Measurements from ENCODE around the gene ZNG1A. TPM values are rescaled to one million over a fixed set of nuclear protein-coding genes. Genes with fewer than 3 reads are reported as not detected.
"Not testable (repeated sequence)": the region's sequence is repeated elsewhere in the genome, so short reads cannot be mapped to it uniquely, and the experiment has no call there.

The ZNG1A gene
- polyA plus RNA-seq (2013) = 40.6 TPM

DNA sequence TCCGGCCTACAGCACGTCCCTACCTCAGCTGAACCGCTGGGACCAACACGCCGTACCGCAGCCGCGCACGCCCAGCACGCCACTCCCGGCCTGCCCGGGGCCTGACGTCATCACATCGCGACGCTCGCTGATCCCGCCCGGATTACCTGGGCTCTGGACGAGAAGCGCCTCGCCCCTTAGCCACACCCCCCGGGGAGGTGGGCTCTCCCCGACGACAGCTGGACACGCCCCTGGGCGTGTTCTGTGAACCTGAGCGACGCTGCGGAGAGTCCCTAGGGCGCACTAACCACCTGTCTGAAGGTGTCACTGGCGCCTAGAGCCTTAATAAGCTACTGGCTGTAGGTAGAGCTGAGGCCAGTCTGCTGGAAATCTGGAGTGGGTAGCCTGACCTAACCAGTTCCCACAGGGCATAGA lies at the start of gene ZNG1A:
ZNG1A (minus strand) TSS at position 87 of the 414 bp plus-strand sequence. CDS start 87 bp downstream, outside the sequence.
- CTCF ChIA-PET; H3K4me1 ChIP-seq (ENCODE audit: control extremely low read depth in 1 of 4, control insufficient read depth in 4 of 4, insufficient read depth in 4 of 4, low read length in 3 of 4); H3K36me3 ChIP-seq (ENCODE audit: control insufficient read depth in 4 of 4, insufficient read depth in 4 of 4, low read length in 3 of 4); H3K27me3 ChIP-seq (replicated peaks in 2 of 5; ENCODE audit: control insufficient read depth in 4 of 5, insufficient read depth in 5 of 5, low read length in 4 of 5); POLR2A ChIA-PET; H3K9me3 ChIP-seq (ENCODE audit: control extremely low read depth in 1 of 5, control insufficient read depth in 4 of 5, insufficient read depth in 2 of 5, low read depth in 1 of 5, low read length in 4 of 5); H3K27ac ChIP-seq (ENCODE audit: insufficient read depth in 1 of 2, low read depth in 1 of 2, low read length in 2 of 2, poor library complexity in 1 of 2, severe bottlenecking in 2 of 2): not testable (repeated sequence)
- H3K4me3 ChIP-seq (ENCODE audit: control insufficient read depth in 1 of 7, extremely low read depth in 1 of 7, insufficient read depth in 4 of 7, low read depth in 2 of 7, low read length in 6 of 7) = peak within 1 kb of the TSS in 5 of 7 experiments; percentile 47 to 80 (median 67)
- WGBS (ENCODE audit: insufficient coverage) = no CpG with 5 or more reads among the region's 32 CpGs
- peak in 1 of 3 donors; percentile 87 for DNase-seq

DNA sequence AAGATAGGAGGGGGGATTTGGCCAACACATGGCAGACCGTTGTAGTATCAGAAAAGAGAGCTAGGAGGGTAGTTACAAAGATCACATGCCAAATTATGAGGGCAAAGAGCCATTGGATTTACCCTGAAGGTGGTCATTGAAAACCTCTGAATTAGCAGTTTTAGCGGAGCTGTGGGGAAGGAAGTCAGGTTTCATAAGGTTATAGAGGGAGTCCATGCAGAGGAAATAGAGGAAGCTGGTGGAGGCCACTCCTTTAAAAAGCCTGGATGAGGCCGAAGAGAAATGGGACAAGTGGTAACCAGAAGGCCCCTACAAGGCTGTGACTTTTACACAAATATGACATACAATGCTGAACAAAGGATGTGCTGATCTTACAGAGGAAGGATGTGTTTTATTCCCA lies 49.0 kb upstream of the ZNG1A start:
- WGBS (ENCODE audit: insufficient coverage) = 21% methylated on average over 3 of the region's 3 CpGs
- Histone ChIP-seq H3K4me1 (ENCODE audit: control extremely low read depth in 1 of 4, control insufficient read depth in 4 of 4, insufficient read depth in 4 of 4, low read length in 3 of 4) (peaks cover 20 to 37% (median 28%) of the 10 kb centered on the region in 4 experiments), H3K4me3 (ENCODE audit: control insufficient read depth in 1 of 7, extremely low read depth in 1 of 7, insufficient read depth in 4 of 7, low read depth in 2 of 7, low read length in 6 of 7) (no peak overlapping the region), H3K9me3 (ENCODE audit: control extremely low read depth in 1 of 5, control insufficient read depth in 4 of 5, insufficient read depth in 2 of 5, low read depth in 1 of 5, low read length in 4 of 5) (peaks cover 0 to 5% (median 4%) of the 10 kb centered on the region in 5 experiments), H3K27me3 (replicated peaks in 2 of 5; ENCODE audit: control insufficient read depth in 4 of 5, insufficient read depth in 5 of 5, low read length in 4 of 5) (no peaks in the 10 kb centered on the region), H3K27ac (ENCODE audit: insufficient read depth in 1 of 2, low read depth in 1 of 2, low read length in 2 of 2, poor library complexity in 1 of 2, severe bottlenecking in 2 of 2) (no peak overlapping the region), H3K36me3 (ENCODE audit: control insufficient read depth in 4 of 4, insufficient read depth in 4 of 4, low read length in 3 of 4) (no peaks in the 10 kb centered on the region)
- ChIA-PET CTCF (interaction anchor here (0.8 to 1.0 kb wide), 3 partner anchors 8 to 19 kb away, joined by 3 to 4 read pairs (median 3); partner anchors contain the start of gene DOCK8), POLR2A (no interaction called here)
- peak in 2 of 3 donors; percentile 43 to 60 for DNase-seq

DNA sequence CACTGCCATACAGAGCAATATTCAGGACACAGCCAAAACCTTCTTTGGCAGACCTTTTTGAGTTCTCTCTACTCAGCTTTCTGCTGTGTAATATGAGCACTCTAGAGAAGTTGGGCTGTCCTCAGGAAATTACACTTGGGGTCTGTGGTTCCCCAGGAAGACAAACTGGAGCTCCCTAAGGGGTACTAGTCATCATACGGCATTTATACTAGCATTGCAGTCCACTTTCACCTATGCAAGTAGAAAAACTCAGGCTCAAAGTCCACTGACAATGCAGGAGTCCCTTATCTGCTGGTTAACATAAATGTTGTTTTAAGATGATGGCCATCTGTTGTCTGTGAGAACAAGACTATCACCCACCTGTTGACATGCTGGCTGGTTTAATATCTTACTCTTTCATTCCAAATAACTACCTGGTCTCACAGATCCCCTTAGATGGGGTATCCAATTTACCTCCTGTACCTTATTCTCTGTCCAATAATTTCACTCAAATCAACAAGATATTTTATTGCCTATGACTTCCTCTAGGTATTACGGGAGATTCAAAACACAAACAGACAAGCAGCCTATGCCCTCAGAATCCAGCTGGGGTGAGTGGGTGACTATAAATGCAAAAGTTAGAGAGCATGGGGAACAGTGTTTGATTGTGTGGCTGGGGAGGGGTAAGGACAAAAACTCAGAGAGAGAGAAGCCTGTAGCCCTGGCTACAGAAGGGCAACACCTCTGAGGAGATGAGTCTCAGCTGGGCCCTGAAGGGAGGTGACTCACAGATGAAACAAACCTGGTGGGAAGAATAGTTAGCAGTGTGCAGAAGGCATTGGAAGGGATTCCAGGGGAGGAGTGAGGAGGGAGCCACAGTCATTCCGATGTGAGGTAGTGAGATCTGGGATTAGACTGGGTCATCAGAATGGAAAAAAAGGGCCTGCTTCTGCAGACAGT lies 46.0 kb upstream of the ZNG1A start:
- 50% methylated on average over 2 of the region's 3 CpGs for WGBS (ENCODE audit: insufficient coverage)
- CTCF ChIA-PET = interaction anchor here (1.1 to 1.9 kb wide), 2 partner anchors 10 kb away, joined by 5 to 8 read pairs; partner anchors contain the start of gene DOCK8
- peaks cover 0 to 5% (median 4%) of the 10 kb centered on the region in 5 experiments for H3K9me3 ChIP-seq (ENCODE audit: control extremely low read depth in 1 of 5, control insufficient read depth in 4 of 5, insufficient read depth in 2 of 5, low read depth in 1 of 5, low read length in 4 of 5)
- no peaks in the 10 kb centered on the region for H3K27me3 ChIP-seq (replicated peaks in 2 of 5; ENCODE audit: control insufficient read depth in 4 of 5, insufficient read depth in 5 of 5, low read length in 4 of 5)
- no peaks in the 10 kb centered on the region for H3K36me3 ChIP-seq (ENCODE audit: control insufficient read depth in 4 of 4, insufficient read depth in 4 of 4, low read length in 3 of 4)
- peaks cover 31 to 57% (median 40%) of the 10 kb centered on the region in 4 experiments for H3K4me1 ChIP-seq (ENCODE audit: control extremely low read depth in 1 of 4, control insufficient read depth in 4 of 4, insufficient read depth in 4 of 4, low read length in 3 of 4)
- peak; percentile 46 to 82 (median 76) for DNase-seq
- POLR2A ChIA-PET = no interaction called here
- peak overlapping the region in 1 of 2 experiments; percentile 73 for H3K27ac ChIP-seq (ENCODE audit: insufficient read depth in 1 of 2, low read depth in 1 of 2, low read length in 2 of 2, poor library complexity in 1 of 2, severe bottlenecking in 2 of 2)
- peak overlapping the region in 4 of 7 experiments; percentile 7 to 55 (median 49) for H3K4me3 ChIP-seq (ENCODE audit: control insufficient read depth in 1 of 7, extremely low read depth in 1 of 7, insufficient read depth in 4 of 7, low read depth in 2 of 7, low read length in 6 of 7)

DNA sequence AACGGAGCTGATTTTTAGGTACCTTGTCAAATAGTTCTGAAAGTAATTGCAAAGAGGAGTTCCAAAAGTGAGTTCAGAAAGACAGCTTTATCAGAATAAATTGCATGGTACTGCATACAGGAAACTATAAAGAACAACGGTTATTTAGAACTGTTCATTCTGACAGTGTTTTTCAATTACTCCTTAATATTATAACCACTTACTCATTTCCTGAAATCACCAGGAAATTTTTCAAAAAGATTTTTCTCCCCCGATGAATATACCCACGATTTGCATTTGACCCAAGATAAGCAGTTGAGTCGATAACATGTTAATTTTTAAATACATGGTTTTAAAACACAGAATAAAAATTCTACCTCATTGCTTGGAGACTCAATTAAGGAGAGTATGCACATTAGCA lies 45.2 kb upstream of the ZNG1A start:
- H3K4me1 ChIP-seq (ENCODE audit: control extremely low read depth in 1 of 4, control insufficient read depth in 4 of 4, insufficient read depth in 4 of 4, low read length in 3 of 4) = peaks cover 31 to 64% (median 41%) of the 10 kb centered on the region in 4 experiments
- H3K4me3 ChIP-seq (ENCODE audit: control insufficient read depth in 1 of 7, extremely low read depth in 1 of 7, insufficient read depth in 4 of 7, low read depth in 2 of 7, low read length in 6 of 7) = peak overlapping the region in 3 of 7 experiments; percentile 43 to 55 (median 55)
- ChIA-PET POLR2A (no interaction called here), CTCF (interaction anchor here (1.1 to 1.5 kb wide), 2 partner anchors 9 to 53 kb away, joined by 5 to 8 read pairs; partner anchors contain the start of gene DOCK8)
- peaks cover 0 to 5% (median 4%) of the 10 kb centered on the region in 5 experiments for H3K9me3 ChIP-seq (ENCODE audit: control extremely low read depth in 1 of 5, control insufficient read depth in 4 of 5, insufficient read depth in 2 of 5, low read depth in 1 of 5, low read length in 4 of 5)
- peak in 1 of 3 donors; percentile 46 for DNase-seq
- 20% methylated on average over 1 of the region's 5 CpGs for WGBS (ENCODE audit: insufficient coverage)
- no peaks in the 10 kb centered on the region for H3K36me3 ChIP-seq (ENCODE audit: control insufficient read depth in 4 of 4, insufficient read depth in 4 of 4, low read length in 3 of 4)
- no peaks in the 10 kb centered on the region for H3K27me3 ChIP-seq (replicated peaks in 2 of 5; ENCODE audit: control insufficient read depth in 4 of 5, insufficient read depth in 5 of 5, low read length in 4 of 5)
- H3K27ac ChIP-seq (ENCODE audit: insufficient read depth in 1 of 2, low read depth in 1 of 2, low read length in 2 of 2, poor library complexity in 1 of 2, severe bottlenecking in 2 of 2) = peak overlapping the region in 1 of 2 experiments; percentile 73

DNA sequence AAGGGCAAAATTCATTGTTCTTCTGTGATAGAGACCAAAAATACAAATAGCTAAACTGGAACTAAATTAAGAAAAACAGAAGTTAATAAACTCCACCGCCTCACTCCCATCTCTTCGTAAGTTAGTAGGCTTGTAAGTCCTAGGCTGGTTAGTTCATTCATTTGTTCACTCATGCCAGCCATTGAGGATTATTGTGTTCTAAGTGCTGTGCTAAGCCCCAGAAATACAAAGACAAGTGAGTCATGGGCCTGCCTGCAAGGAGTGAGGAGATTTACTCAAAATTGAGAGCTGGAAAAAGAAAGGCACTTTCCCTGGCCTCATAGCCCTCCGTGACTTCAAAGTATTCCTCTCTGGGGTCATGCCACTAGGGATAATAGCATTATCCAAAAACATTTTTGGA lies 44.3 kb upstream of the ZNG1A start:
- no peaks in the 10 kb centered on the region for H3K27me3 ChIP-seq (replicated peaks in 2 of 5; ENCODE audit: control insufficient read depth in 4 of 5, insufficient read depth in 5 of 5, low read length in 4 of 5)
- peak in 2 of 3 donors; percentile 29 to 47 for DNase-seq
- no peak overlapping the region for H3K27ac ChIP-seq (ENCODE audit: insufficient read depth in 1 of 2, low read depth in 1 of 2, low read length in 2 of 2, poor library complexity in 1 of 2, severe bottlenecking in 2 of 2)
- POLR2A ChIA-PET = no interaction called here
- H3K4me1 ChIP-seq (ENCODE audit: control extremely low read depth in 1 of 4, control insufficient read depth in 4 of 4, insufficient read depth in 4 of 4, low read length in 3 of 4) = peaks cover 31 to 64% (median 41%) of the 10 kb centered on the region in 4 experiments
- H3K4me3 ChIP-seq (ENCODE audit: control insufficient read depth in 1 of 7, extremely low read depth in 1 of 7, insufficient read depth in 4 of 7, low read depth in 2 of 7, low read length in 6 of 7) = peak overlapping the region in 3 of 7 experiments; percentile 10 to 24 (median 21)
- H3K9me3 ChIP-seq (ENCODE audit: control extremely low read depth in 1 of 5, control insufficient read depth in 4 of 5, insufficient read depth in 2 of 5, low read depth in 1 of 5, low read length in 4 of 5) = no peaks in the 10 kb centered on the region
- H3K36me3 ChIP-seq (ENCODE audit: control insufficient read depth in 4 of 4, insufficient read depth in 4 of 4, low read length in 3 of 4) = no peaks in the 10 kb centered on the region
- CTCF ChIA-PET = interaction anchor here (0.8 to 1.5 kb wide), 3 partner anchors 8 to 54 kb away, joined by 3 to 8 read pairs (median 5); partner anchors contain the start of gene DOCK8
- WGBS (ENCODE audit: insufficient coverage) = no CpG with 5 or more reads among the region's 3 CpGs

DNA sequence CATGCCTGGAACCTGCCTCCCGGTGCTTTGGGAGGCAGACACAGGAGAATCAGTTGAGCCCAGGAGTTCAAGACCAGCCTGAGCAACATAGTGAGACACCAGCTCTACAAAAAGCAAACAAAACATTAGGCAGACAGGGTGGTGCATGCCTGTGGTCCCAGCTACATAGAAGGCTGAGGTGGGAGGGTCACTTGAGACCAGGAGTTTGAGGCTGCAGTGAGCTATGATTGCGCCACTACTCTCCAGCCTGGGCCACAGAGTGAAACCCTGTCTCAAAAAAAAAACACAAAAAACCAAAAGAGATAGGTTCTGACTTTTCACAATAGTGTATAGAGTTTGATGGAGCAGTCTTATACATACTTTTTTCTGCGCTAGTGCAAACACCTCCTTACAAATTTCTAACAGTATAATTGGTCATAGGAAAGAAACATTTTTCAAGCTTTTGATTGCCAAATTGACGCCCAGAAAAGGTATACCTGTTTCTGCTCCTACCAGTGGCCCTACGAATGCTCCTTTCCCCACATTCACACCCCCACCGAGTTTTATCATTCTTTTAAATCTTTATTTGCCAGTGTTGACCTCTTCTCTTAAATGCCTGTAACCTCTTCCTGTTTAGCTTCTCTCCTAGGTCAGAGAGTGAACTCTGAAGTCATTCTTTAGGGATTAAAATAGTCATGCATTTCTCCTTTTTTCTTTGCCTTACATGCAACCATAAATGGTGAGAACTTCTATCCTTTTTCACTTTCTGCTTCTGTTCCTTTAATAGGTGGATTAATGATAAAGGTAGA lies 43.3 kb upstream of the ZNG1A start:
- Histone ChIP-seq H3K4me1 (ENCODE audit: control extremely low read depth in 1 of 4, control insufficient read depth in 4 of 4, insufficient read depth in 4 of 4, low read length in 3 of 4) (peaks cover 31 to 60% (median 40%) of the 10 kb centered on the region in 4 experiments), H3K27me3 (replicated peaks in 2 of 5; ENCODE audit: control insufficient read depth in 4 of 5, insufficient read depth in 5 of 5, low read length in 4 of 5) (no peaks in the 10 kb centered on the region), H3K9me3 (ENCODE audit: control extremely low read depth in 1 of 5, control insufficient read depth in 4 of 5, insufficient read depth in 2 of 5, low read depth in 1 of 5, low read length in 4 of 5) (no peaks in the 10 kb centered on the region), H3K36me3 (ENCODE audit: control insufficient read depth in 4 of 4, insufficient read depth in 4 of 4, low read length in 3 of 4) (no peaks in the 10 kb centered on the region), H3K4me3 (ENCODE audit: control insufficient read depth in 1 of 7, extremely low read depth in 1 of 7, insufficient read depth in 4 of 7, low read depth in 2 of 7, low read length in 6 of 7) (peak overlapping the region in 2 of 7 experiments; percentile 24 to 25), H3K27ac (ENCODE audit: insufficient read depth in 1 of 2, low read depth in 1 of 2, low read length in 2 of 2, poor library complexity in 1 of 2, severe bottlenecking in 2 of 2) (no peak overlapping the region)
- POLR2A ChIA-PET = interaction anchor here (0.6 kb wide), 1 partner anchor 71 kb away, joined by 5 read pairs; no protein-coding TSS in a partner anchor
- peak in 1 of 3 donors; percentile 36 for DNase-seq
- CTCF ChIA-PET = interaction anchor here (0.6 to 1.1 kb wide), 4 partner anchors 18 to 94 kb away, joined by 3 read pairs; no protein-coding TSS in a partner anchor
- 90% methylated on average over 2 of the region's 6 CpGs for WGBS (ENCODE audit: insufficient coverage)

All from common myeloid progenitor, CD34-positive (primary cell).